Stimulated activated naive CD8-positive, alpha-beta T cell treated with anti-CD3 and anti-CD28 coated beads, Interleukin-15, Interleukin-2, amounts not matched to agents 100 ng/mL and 50 ng/mL, for 24 hours (primary cell): ENCODE results near the gene RASSF4.

Experiments
- H3K27ac Mint-ChIP-seq: one replicate; pipeline ENCODE4 v1.8.0; 2021; ENCODE audit warnings: mild to moderate bottlenecking, mixed read lengths
- H3K27me3 Mint-ChIP-seq: one replicate; pipeline ENCODE4 v1.8.0; 2021; ENCODE audit warnings: mixed read lengths
- H3K36me3 Mint-ChIP-seq: one replicate; pipeline ENCODE4 v1.8.0; 2021; ENCODE audit warnings: low read depth, mixed read lengths
- H3K4me1 Mint-ChIP-seq: one replicate; pipeline ENCODE4 v1.8.0; 2021; ENCODE audit warnings: low read depth, mixed read lengths
- H3K4me3 Mint-ChIP-seq: one replicate; pipeline ENCODE4 v1.8.0; 2021; ENCODE audit warnings: mild to moderate bottlenecking, mixed read lengths
- H3K9me3 Mint-ChIP-seq: one replicate; pipeline ENCODE4 v1.8.0; 2021; ENCODE audit warnings: mixed read lengths

Gene RASSF4

DNA sequence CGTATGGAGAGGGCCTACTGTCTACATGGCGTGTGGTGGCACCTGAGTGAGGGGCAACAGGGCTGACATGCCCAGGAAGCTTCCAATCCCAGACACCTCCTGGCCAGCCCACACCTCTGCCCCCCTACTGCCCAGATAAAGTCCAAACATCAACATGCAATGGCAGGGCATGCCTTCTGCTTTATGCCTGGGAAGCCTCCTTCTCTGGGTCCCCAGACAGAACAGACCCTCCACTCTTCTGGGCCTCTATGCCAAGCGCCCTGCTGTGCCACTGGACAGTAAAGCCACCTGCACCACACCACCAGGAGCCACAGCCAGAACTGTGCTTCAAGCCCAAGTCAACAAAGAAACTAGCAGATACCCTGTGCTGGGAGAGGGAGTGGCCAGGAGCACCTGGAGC is 36.0 kb upstream of the RASSF4 start:
- Mint-ChIP-seq H3K4me1 (no peaks in the 10 kb centered on the region), H3K9me3 (no peaks in the 10 kb centered on the region)

DNA sequence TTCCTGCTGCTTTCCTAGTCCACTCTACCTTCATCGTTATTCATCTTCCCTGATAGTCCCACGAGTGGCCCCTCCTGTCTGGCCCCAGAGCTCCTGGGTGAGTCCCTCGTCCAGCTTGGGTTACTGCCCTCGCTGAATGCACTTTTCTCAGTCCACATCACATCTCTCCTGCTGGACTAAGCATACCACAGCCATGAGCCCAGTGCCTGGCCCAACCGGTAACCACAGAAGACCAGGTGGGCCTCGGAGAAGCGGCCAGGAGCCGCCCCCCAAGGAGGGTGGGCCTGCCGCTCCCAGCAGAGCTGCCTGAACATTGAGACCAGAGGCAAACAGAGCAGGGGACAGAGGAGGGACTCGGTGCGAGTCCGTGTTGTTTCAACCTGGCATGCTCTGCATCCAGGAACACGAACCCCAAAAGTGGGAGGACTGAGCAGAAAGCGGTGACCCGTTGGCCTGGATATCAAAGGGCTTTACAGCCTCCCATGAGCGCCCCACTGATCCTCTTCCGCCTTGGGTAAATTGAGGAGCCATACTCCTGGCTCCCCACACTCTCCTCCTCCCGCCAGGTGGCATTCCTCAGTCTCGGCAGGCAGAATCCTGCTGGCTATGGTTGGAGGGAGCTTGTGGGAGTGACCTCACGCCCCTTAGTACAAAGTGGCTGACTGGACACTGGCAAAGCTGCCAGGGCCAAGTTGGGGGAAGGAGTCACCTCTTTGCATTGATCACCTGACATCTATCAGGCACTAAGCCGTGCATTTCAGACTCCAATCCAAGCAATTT is 35.2 kb upstream of the RASSF4 start:
- no peaks in the 10 kb centered on the region for H3K9me3 Mint-ChIP-seq
- H3K36me3 Mint-ChIP-seq, result no peaks in the 10 kb centered on the region
- no peaks in the 10 kb centered on the region for H3K27me3 Mint-ChIP-seq
- no peak overlapping the region for H3K4me3 Mint-ChIP-seq
- H3K4me1 Mint-ChIP-seq, result no peaks in the 10 kb centered on the region
- no peak overlapping the region for H3K27ac Mint-ChIP-seq

More for the DNA sequence above, 36.0 kb upstream of the RASSF4 start:
- no peak overlapping the region for H3K4me3 Mint-ChIP-seq
- no peak overlapping the region for H3K27ac Mint-ChIP-seq
- no peaks in the 10 kb centered on the region for H3K36me3 Mint-ChIP-seq
- no peaks in the 10 kb centered on the region for H3K27me3 Mint-ChIP-seq

DNA sequence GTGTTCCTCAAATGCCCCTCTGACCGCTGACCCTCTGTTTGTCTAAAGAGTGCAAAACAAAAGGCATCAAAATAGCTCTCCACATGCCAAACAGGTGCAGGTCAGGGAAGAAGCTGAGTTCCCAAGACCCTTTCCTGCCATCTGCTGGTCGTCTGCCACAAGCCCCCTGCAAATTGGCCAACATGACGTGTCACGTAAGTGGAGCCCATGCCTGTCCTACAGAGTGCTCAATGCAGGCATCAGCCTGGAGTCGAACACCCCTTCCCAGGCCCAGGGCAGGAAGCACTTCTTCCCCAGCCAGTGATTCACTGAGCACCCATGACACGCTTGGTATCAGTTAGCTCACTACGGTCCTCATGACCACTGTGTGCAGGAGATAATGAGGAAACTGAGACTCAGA is 34.4 kb upstream of the RASSF4 start:
- no peak overlapping the region for H3K4me3 Mint-ChIP-seq
- H3K9me3 Mint-ChIP-seq, result no peaks in the 10 kb centered on the region
- no peaks in the 10 kb centered on the region for H3K36me3 Mint-ChIP-seq
- no peaks in the 10 kb centered on the region for H3K4me1 Mint-ChIP-seq
- peaks cover 4% of the 10 kb centered on the region for H3K27me3 Mint-ChIP-seq
- no peak overlapping the region for H3K27ac Mint-ChIP-seq

DNA sequence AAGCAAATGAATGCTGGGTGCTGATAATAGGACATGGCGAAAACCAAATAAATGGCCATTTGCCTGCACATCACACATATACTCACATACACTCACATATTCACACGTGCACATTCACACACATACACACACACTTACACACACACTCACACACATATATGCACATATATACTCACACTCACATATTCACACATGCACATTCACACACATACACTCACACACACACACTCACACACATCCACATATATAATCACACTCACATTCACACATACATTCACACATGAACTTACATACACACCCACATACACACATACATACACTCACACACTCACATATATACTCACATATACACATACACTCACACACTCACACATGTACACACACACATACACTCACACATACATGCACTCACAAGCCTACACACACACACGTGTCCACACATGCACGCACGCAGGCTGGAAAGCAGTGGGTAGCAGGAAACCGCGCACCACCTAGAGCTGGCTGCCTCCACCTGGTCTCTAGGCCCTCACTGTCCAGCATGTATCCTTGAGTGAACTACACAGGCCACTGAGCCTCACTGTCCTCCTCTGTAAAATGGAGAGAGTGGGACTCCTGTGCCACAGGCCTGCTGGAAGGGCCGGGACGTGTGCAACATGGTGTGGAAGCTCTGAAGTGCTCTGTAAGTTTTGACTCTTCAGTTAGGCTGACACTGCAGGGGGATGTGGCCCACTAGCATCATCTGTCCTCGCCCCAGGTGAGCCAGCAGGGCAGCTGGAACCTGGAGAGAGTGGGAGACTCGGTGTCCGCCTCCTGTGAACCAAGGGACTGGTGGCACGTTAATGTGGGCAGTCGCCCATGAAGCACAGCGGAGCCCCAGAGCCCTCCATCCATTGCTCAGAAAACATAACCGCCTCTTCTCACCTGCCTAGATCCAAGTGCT is 33.5 kb upstream of the RASSF4 start:
- H3K4me1 Mint-ChIP-seq, result no peaks in the 10 kb centered on the region
- no peaks in the 10 kb centered on the region for H3K36me3 Mint-ChIP-seq
- H3K4me3 Mint-ChIP-seq, result no peak overlapping the region
- H3K27ac Mint-ChIP-seq, result no peak overlapping the region
- peaks cover 4% of the 10 kb centered on the region for H3K27me3 Mint-ChIP-seq
- H3K9me3 Mint-ChIP-seq, result no peaks in the 10 kb centered on the region

DNA sequence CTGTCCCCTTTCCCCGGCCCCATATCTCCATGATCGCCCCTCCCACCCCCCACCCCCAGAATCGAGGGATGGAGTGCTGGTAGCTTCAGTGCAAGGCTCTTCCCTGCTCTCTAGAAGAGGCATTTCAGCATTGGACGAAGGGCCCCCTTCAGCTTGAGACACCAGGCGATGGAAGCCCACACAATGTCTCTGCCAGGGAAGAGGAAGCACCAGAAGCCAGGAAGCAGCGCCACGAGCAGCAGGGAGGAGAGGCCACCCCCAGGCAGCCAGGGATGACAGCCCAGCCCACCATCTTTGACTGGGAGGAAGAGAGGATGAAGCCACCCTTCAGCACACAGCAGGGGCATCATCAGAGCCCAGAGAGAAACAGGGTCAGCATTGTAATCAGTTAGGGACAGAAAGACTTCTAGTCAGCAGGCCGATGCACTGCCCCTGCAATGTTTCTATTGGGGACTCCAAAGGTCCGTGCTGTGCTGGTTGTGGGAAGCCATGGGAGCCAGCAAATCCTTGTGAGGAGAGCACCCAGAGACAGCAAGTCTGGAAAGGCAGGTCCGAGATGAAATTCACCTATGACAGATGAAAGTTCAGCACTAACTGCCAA is 32.8 kb upstream of the RASSF4 start:
- Mint-ChIP-seq H3K27ac (no peak overlapping the region), H3K36me3 (no peaks in the 10 kb centered on the region), H3K4me3 (no peak overlapping the region), H3K27me3 (peaks cover 4% of the 10 kb centered on the region), H3K4me1 (no peaks in the 10 kb centered on the region), H3K9me3 (no peaks in the 10 kb centered on the region)

DNA sequence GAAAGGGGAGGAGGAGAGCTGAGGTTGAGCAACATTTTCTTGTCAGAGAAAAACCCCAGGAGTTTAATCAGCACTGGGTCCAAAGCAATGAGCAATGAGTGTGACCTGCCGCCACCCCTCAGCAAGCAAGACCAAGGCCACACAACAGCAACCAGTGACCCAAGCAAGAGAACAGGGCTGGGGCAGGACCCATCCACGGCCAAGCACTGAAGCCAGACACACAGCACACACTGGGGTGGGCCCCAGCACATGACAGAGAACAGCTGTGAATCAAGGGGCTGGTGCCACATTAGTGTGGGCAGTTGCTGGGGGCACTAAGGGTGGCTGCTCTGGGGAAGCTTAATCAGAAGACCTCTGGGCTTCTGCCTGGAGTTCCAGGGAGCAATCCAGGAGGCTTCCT is 32.2 kb upstream of the RASSF4 start:
- no peaks in the 10 kb centered on the region for H3K36me3 Mint-ChIP-seq
- no peak overlapping the region for H3K4me3 Mint-ChIP-seq
- H3K9me3 Mint-ChIP-seq, result no peaks in the 10 kb centered on the region
- H3K27ac Mint-ChIP-seq, result no peak overlapping the region
- peaks cover 4% of the 10 kb centered on the region for H3K27me3 Mint-ChIP-seq
- H3K4me1 Mint-ChIP-seq, result no peaks in the 10 kb centered on the region

DNA sequence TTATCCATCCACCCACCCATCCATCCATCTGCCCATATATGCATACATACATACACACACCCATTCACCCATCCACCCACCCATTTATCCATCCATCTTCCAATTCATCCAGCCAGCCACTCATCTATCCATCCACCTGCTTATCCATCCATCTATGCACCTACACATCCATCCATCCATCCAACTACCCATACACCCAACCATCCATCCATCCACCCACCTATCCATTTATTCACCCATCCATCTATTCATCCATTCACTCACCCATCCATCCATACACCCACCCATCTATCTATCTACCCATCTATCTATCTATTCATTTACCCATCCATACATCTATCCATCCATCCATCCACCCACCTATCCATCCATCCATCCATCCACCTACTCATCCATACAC is 31.1 kb upstream of the RASSF4 start:
- Mint-ChIP-seq H3K27me3 (peaks cover 4% of the 10 kb centered on the region), H3K4me1 (no peaks in the 10 kb centered on the region), H3K9me3 (no peaks in the 10 kb centered on the region), H3K27ac (no peak overlapping the region), H3K4me3 (no peak overlapping the region), H3K36me3 (no peaks in the 10 kb centered on the region)

DNA sequence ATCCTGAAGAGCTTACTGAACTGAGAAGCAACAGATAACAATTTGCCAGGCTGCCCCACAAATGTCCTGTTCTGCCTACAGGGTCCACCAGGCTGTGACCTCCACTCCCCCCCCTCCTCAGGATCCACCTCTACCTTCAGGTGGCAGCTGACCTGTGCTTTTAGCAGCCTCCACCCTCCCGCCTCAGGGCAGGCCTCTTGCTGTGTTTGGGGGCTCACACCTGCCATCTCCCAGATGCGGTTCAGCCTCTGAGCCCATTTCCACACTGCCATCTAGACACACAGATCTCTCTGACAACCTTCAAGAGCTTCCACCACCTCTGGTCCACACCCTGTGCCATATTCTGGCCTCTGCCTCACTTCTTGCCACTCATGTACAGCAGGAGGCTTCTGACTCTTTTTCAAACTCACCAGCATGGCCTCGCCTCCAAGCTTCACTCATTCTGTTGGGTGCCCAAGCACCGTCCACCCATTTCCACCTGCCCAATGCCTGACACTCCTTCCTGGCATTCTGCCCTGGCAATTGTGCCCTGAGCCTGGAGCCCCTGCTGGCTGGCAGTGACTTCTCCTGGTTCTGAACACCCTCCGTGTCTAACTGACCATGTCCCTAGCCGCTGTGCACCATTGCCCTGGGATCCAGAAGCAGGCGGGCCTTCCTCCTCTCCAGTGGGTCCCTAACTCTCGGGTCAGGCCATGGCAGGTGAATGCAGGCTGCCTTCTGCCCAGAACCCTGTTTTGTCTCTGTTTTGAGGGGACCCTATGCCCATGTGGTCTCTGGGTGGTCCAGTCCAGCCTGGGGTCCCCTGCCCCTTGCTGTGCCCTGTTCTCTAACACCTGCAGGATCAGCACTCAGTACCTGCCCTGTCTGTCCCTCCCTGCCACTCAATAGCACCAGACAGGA is 30.0 kb upstream of the RASSF4 start:
- Mint-ChIP-seq H3K4me1 (no peaks in the 10 kb centered on the region), H3K27ac (no peak overlapping the region)

DNA sequence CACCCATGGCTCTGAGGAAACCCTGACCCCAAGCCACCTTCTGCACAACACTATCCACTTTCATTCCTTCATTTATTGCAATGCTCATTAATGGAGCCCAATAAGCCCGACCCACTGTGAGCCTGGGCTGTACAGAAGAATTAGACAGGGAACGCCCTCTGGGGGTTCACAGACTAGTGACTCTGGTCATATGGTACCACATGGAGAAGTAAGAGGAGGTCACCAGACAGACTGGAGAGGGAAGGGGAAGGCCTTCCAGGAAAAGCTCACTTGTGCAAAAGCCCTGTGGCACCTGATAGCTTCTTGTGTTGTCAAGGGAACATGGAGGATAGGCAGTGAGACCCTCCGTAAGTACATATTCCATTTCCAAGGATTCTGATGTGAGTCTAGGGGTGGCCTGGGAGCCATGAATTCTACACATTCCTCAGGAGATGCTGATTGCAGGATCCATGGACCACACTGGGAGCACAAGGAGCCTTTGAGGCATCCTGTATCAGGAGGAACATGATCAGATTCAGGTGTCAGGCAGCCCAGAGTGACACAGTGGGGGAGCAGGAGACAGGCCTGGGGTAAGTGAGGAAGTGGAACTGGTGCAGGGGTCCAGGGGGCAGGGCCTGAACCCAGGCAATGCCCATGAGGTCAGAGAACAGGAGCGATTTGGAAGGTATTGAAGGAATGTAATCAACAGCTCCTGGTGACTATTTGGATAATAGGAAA is 28.5 kb upstream of the RASSF4 start:
- H3K36me3 Mint-ChIP-seq, result no peaks in the 10 kb centered on the region
- peaks cover 4% of the 10 kb centered on the region for H3K27me3 Mint-ChIP-seq
- H3K27ac Mint-ChIP-seq, result no peak overlapping the region
- H3K4me1 Mint-ChIP-seq, result peaks cover 6% of the 10 kb centered on the region
- no peak overlapping the region for H3K4me3 Mint-ChIP-seq
- H3K9me3 Mint-ChIP-seq, result no peaks in the 10 kb centered on the region

More for the DNA sequence above, 30.0 kb upstream of the RASSF4 start:
- Mint-ChIP-seq H3K4me3 (no peak overlapping the region), H3K36me3 (no peaks in the 10 kb centered on the region), H3K9me3 (no peaks in the 10 kb centered on the region), H3K27me3 (peaks cover 4% of the 10 kb centered on the region)

DNA sequence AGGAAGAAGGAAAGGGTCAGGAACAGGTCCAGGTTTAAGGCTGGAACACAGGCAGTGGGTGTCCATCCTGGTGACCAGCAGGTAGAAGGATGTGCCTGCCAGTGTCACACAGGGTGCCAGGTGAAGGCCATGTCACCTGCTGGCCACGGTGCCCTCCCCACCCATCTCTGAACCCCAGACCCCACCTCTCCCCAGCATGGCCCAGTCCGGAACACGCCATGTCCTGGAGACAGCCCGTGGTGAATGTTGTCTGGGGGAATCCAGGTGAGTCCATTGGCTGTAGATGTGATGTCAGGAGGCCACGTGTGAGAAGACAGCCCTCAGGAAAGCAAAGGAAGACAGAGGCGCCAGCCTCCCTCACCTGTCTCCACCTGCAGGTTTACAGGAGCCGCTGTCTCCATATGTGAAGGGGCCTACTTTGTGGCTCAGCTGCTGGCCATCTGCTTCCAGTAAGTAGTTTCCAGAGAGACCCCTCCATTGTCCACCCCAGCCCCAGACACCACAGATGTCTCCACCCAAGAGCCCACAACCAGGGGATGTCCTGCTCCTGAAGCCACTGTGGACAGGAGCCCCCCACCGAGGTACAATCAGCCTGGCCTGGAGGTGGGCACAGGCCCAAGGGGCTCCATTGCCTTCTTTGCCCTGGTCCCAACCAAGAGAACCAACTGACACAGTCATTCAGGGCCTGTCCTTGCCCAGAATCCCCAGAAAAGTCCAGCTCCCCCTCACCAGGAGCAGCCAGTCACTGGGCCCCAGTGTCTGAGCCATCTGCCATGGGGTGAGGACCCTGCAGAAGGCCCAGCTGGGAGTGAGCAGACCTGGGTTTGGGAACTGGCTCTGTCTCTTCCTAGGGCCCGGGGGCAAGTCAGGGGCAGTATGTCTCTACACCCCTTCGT is 27.7 kb upstream of the RASSF4 start:
- H3K27ac Mint-ChIP-seq, result no peak overlapping the region
- H3K36me3 Mint-ChIP-seq, result no peaks in the 10 kb centered on the region
- H3K4me1 Mint-ChIP-seq, result peaks cover 6% of the 10 kb centered on the region
- H3K27me3 Mint-ChIP-seq, result peaks cover 4% of the 10 kb centered on the region
- H3K9me3 Mint-ChIP-seq, result no peaks in the 10 kb centered on the region
- no peak overlapping the region for H3K4me3 Mint-ChIP-seq

DNA sequence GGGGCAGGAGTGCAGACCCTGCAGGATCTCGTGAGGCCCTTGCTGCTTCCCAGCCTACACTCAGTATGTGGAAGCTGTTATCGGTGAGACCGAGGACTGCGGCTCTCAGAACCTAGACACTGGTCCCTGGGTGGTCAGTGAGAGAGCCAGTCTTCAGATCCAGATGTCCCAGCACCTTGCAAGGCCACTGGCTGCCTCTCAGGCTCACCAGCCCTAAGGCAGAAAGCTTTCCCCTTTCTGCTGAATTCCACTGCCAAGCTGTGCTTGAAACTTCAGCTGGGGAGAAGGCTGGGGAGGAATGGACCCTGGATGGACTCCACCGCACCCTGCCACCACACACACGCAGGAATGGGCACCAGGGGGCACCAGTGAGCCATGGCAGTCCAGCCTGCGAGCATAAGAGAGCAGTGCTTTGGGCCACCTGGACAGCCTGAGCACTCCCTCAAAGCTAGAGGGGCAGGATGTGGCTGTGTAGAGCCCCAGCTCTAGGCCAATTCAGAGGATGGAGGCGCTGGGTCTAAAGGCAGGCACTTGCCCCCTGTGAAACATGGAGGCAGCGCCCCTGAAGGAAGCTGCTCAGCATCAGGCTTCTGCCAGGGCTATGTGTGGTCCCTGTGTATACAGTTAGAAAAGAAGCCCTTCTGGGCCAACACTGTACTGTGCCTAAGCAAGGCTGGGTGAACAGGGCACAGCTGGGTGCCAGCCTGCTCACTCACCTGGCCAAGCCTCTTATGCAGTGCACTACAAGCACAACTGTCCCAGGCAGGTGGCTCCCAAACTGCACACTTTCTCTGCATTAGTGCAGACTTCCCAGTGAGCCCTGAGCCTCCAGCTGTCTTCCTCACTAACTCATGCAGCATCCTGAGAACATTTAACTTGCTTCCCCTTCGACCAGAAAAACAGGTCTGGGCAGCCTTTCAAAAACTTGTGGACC is 26.8 kb upstream of the RASSF4 start:
- Mint-ChIP-seq H3K27me3 (peaks cover 4% of the 10 kb centered on the region), H3K4me1 (peaks cover 6% of the 10 kb centered on the region), H3K9me3 (no peaks in the 10 kb centered on the region), H3K36me3 (no peaks in the 10 kb centered on the region), H3K27ac (no peak overlapping the region), H3K4me3 (no peak overlapping the region)
